ENCODE measurements around the gene TPK1.

DNA sequence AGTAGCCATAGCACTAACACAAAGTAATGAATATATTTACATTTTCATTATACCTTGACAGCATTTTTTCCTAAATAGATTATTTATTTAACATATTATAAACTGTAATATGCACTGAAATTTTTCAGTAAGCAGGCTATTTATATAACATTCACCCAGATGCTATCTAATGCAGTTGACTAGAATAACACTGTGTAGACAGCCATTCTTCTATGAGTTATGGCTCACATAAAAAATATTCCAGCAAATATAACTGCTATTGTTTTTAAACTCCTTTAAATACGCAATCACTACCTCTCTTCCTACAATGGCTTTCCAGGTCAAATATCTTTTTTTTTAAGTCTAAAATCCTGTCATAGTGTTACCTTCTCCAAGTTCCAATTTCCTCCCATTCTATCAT lies 21.6 kb downstream of the TPK1 start:
- TF ChIP-seq CTCF (IDR thresholded peaks at IDR 0.05; ENCODE audit: low read length) (no peak), EZH2 (IDR thresholded peaks at IDR 0.05; ENCODE audit: borderline replicate concordance, low read length) (no peak)

All from OCI-LY1 (cell line).